Astrocyte (in vitro differentiated cells and primary cell): ENCODE results near the gene NABP1. TPM values are rescaled to one million over a fixed set of nuclear protein-coding genes. Genes with fewer than 3 reads are reported as not detected.
"Not testable (repeated sequence)": the region's sequence is repeated elsewhere in the genome, so short reads cannot be mapped to it uniquely, and the experiment has no call there.

ENCODE experiments used
- DNase-seq: peaks from one replicate; pipeline ENCODE4 v3.0.0-alpha.2; 2010; ENCODE audit warnings: low read depth
- FAIRE-seq: peaks from 2 replicates; lab custom pipeline; 2011; peaks lifted over from hg19 to GRCh38; lab: Jason Lieb, UNC
- H2AFZ ChIP-seq: 2 replicates; pipeline ENCODE4 v1.6.0; 2012; ENCODE audit warnings: low read depth, low read length, inconsistent platforms
- H3K27ac ChIP-seq: 2 replicates; pipeline ENCODE4 v1.5.1; 2011; ENCODE audit warnings: low read depth, low read length, inconsistent platforms
- H3K27me3 ChIP-seq: 2 replicates; pipeline ENCODE4 v1.6.0; 2011; ENCODE audit warnings: low read length, inconsistent platforms; ENCODE audit not compliant: insufficient read depth
- H3K36me3 ChIP-seq: 2 replicates; pipeline ENCODE4 v1.5.1; 2011; ENCODE audit warnings: low read length, inconsistent platforms; ENCODE audit not compliant: insufficient read depth
- H3K4me1 ChIP-seq: 2 replicates; pipeline ENCODE4 v1.5.1; 2011; ENCODE audit warnings: low read length, inconsistent platforms; ENCODE audit not compliant: insufficient read depth
- H3K4me2 ChIP-seq: 2 replicates; pipeline ENCODE4 v1.6.0; 2012; ENCODE audit warnings: low read length, inconsistent platforms
- H3K4me3 ChIP-seq: 2 replicates; pipeline ENCODE4 v1.5.1; 2011; ENCODE audit warnings: low read depth, mild to moderate bottlenecking, low read length, inconsistent platforms; ENCODE audit not compliant: insufficient read depth
- H3K79me2 ChIP-seq: 2 replicates; pipeline ENCODE4 v1.6.0; 2012; ENCODE audit warnings: mild to moderate bottlenecking, low read length, inconsistent platforms; ENCODE audit not compliant: insufficient read depth
- H3K9ac ChIP-seq: 2 replicates; pipeline ENCODE4 v1.6.0; 2012; ENCODE audit warnings: mild to moderate bottlenecking, low read length, inconsistent platforms
- H3K9me3 ChIP-seq: 2 replicates; pipeline ENCODE4 v1.5.1; 2012; ENCODE audit warnings: low read depth, mild to moderate bottlenecking, low read length, inconsistent platforms; ENCODE audit not compliant: insufficient read depth
- H4K20me1 ChIP-seq: 2 replicates; pipeline ENCODE4 v1.6.0; 2012; ENCODE audit warnings: low read length, inconsistent platforms; ENCODE audit not compliant: insufficient read depth
- H3K27ac Mint-ChIP-seq: one replicate; pipeline ENCODE4 v1.8.0; 2021; ENCODE audit warnings: mild to moderate bottlenecking, mixed read lengths; ENCODE audit not compliant: unreplicated experiment
- H3K27me3 Mint-ChIP-seq: one replicate; pipeline ENCODE4 v1.8.0; 2021; ENCODE audit warnings: low read depth, mixed read lengths; ENCODE audit not compliant: unreplicated experiment
- H3K36me3 Mint-ChIP-seq: one replicate; pipeline ENCODE4 v1.8.0; 2021; ENCODE audit warnings: low read depth, mixed read lengths; ENCODE audit not compliant: unreplicated experiment
- H3K4me1 Mint-ChIP-seq: one replicate; pipeline ENCODE4 v1.8.0; 2021; ENCODE audit warnings: low read depth, mixed read lengths; ENCODE audit not compliant: unreplicated experiment
- H3K4me3 Mint-ChIP-seq: one replicate; pipeline ENCODE4 v1.8.0; 2021; ENCODE audit warnings: mild to moderate bottlenecking, moderate library complexity, mixed read lengths; ENCODE audit not compliant: unreplicated experiment
- H3K9me3 Mint-ChIP-seq: one replicate; pipeline ENCODE4 v1.8.0; 2021; ENCODE audit warnings: mild to moderate bottlenecking, mixed read lengths; ENCODE audit not compliant: unreplicated experiment
- EZH2 ChIP-seq: IDR thresholded peaks from 2 replicates; pipeline ENCODE4 v1.6.1; 2012; ENCODE audit warnings: mild to moderate bottlenecking, low read length, inconsistent platforms; ENCODE audit not compliant: insufficient read depth
- total RNA-seq: library from RNA; stranded (reverse); gene quantifications from 2 replicates; pipeline ENCODE4 v1.2.1, GENCODE V29; 2021
- TF ChIP-seq, protein P1 (sequence below): IDR thresholded peaks from 2 replicates; pipeline ENCODE4 v1.5.1; 2011; ENCODE audit warnings: low read depth, mild to moderate bottlenecking, inconsistent platforms, low read length, moderate library complexity; ENCODE audit not compliant: insufficient read depth

The NABP1 gene
- total RNA-seq, 1 donor from 2014 or later = 213 TPM

DNA sequence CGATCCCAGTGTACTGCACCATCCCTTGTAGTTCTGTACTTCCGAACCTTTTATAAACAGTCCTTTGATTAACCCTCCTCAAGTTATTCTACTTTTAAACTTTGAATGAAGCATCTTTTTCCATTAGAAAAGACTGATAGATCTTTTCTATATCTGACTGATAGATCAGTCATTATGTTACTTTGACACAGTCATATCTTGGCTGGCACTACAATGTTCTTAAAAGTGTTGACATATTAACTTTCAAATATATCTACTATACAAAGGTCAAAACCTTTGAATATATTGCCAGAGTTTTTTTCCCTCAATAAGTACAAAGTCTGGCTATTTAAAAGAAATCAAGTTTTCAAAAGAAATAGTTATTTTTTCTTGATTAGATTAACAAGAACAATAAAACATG is 35.4 kb upstream of the NABP1 start:
- no peaks in the 10 kb centered on the region for H3K9me3 ChIP-seq
- no peak for FAIRE-seq
- TF ChIP-seq, protein P1, sequence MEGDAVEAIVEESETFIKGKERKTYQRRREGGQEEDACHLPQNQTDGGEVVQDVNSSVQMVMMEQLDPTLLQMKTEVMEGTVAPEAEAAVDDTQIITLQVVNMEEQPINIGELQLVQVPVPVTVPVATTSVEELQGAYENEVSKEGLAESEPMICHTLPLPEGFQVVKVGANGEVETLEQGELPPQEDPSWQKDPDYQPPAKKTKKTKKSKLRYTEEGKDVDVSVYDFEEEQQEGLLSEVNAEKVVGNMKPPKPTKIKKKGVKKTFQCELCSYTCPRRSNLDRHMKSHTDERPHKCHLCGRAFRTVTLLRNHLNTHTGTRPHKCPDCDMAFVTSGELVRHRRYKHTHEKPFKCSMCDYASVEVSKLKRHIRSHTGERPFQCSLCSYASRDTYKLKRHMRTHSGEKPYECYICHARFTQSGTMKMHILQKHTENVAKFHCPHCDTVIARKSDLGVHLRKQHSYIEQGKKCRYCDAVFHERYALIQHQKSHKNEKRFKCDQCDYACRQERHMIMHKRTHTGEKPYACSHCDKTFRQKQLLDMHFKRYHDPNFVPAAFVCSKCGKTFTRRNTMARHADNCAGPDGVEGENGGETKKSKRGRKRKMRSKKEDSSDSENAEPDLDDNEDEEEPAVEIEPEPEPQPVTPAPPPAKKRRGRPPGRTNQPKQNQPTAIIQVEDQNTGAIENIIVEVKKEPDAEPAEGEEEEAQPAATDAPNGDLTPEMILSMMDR = no peak
- no peak for TF ChIP-seq EZH2
- H4K20me1 ChIP-seq = no peaks in the 10 kb centered on the region
- no peak overlapping the region for H3K9ac ChIP-seq
- DNase-seq = no peak
- H3K4me3 Mint-ChIP-seq = no peak overlapping the region
- peaks cover 12% of the 10 kb centered on the region for H3K4me1 Mint-ChIP-seq
- no peaks in the 10 kb centered on the region for H3K9me3 Mint-ChIP-seq
- H3K36me3 ChIP-seq = no peaks in the 10 kb centered on the region
- H3K27ac ChIP-seq = no peak overlapping the region
- H3K27ac Mint-ChIP-seq = no peak overlapping the region
- H3K27me3 ChIP-seq = no peaks in the 10 kb centered on the region
- H3K79me2 ChIP-seq = no peaks in the 10 kb centered on the region
- no peaks in the 10 kb centered on the region for H3K36me3 Mint-ChIP-seq
- no peak overlapping the region for H2AFZ ChIP-seq
- no peak overlapping the region for H3K4me2 ChIP-seq
- no peak overlapping the region for H3K4me3 ChIP-seq
- H3K27me3 Mint-ChIP-seq = no peaks in the 10 kb centered on the region
- peaks cover 12% of the 10 kb centered on the region for H3K4me1 ChIP-seq

- no peak overlapping the region for H3K27ac Mint-ChIP-seq
- no peak for FAIRE-seq
Measured at GRCh38 chr2:191643429-191643828, 34.5 kb upstream of the NABP1 start.

GRCh38 chr2:191644613-191645012 is 33.3 kb upstream of the NABP1 start:
- H3K79me2 ChIP-seq, H3K9me3 Mint-ChIP-seq, H3K27me3 Mint-ChIP-seq, H3K4me1 Mint-ChIP-seq, H4K20me1 ChIP-seq, H3K9me3 ChIP-seq, H3K4me3 ChIP-seq, H2AFZ ChIP-seq, H3K4me2 ChIP-seq, H3K27ac Mint-ChIP-seq, H3K27ac ChIP-seq, FAIRE-seq, H3K4me3 Mint-ChIP-seq, H3K27me3 ChIP-seq, H3K9ac ChIP-seq, H3K36me3 Mint-ChIP-seq, DNase-seq, H3K36me3 ChIP-seq, H3K4me1 ChIP-seq: not testable (repeated sequence)

More at GRCh38 chr2:191643429-191643828, 34.5 kb upstream of the NABP1 start:
- Histone ChIP-seq H3K79me2 (no peaks in the 10 kb centered on the region), H3K9ac (no peak overlapping the region), H4K20me1 (no peaks in the 10 kb centered on the region), H3K4me1 (peaks cover 10% of the 10 kb centered on the region), H3K36me3 (no peaks in the 10 kb centered on the region), H3K4me2 (no peak overlapping the region), H3K27me3 (no peaks in the 10 kb centered on the region), H3K27ac (no peak overlapping the region), H3K4me3 (no peak overlapping the region), H2AFZ (no peak overlapping the region), H3K9me3 (no peaks in the 10 kb centered on the region)
- H3K36me3 Mint-ChIP-seq = no peaks in the 10 kb centered on the region
- no peak for DNase-seq
- no peak for TF ChIP-seq EZH2
- TF ChIP-seq, protein P1 = no peak
- no peaks in the 10 kb centered on the region for H3K9me3 Mint-ChIP-seq
- H3K27me3 Mint-ChIP-seq = no peaks in the 10 kb centered on the region
- no peak overlapping the region for H3K4me3 Mint-ChIP-seq
- H3K4me1 Mint-ChIP-seq = peaks cover 7% of the 10 kb centered on the region
